GM19372 (cell line): Measurements from ENCODE around the gene GNAS.
"Not testable (repeated sequence)": the region's sequence is repeated elsewhere in the genome, so short reads cannot be mapped to it uniquely, and the experiment has no call there.

Experiments
- ATAC-seq: cut with Tn5 transposase; IDR thresholded peaks from one replicate; pipeline ENCODE4 v1.9.1; 2021; ENCODE audit warnings: mild to moderate bottlenecking, low read depth, moderate library complexity; ENCODE audit not compliant: unreplicated experiment

Gene GNAS

GRCh38 chr20:58918621-58919020 is 66.1 kb downstream of the GNAS start:
- ATAC-seq = no peak

DNA sequence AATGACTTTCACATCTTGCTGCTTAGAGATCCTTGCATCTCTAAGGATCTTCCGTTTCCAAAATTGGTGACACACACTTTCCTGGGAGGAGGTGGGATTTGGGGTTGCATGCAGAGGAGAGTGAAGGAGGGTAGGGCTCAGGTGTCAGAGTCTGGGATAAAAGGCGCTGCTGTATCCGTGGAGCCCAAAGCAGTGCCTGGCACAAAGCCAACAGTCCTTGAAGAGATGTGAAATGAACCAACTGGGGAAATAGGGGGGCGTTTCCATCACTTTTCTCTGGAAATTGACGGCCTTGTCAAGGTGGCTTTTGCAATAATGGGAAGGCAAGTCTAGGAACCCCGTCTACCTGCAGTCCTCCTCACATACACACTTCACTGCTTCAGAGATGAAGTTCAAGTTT is 69.0 kb downstream of the GNAS start:
- no peak for ATAC-seq

DNA sequence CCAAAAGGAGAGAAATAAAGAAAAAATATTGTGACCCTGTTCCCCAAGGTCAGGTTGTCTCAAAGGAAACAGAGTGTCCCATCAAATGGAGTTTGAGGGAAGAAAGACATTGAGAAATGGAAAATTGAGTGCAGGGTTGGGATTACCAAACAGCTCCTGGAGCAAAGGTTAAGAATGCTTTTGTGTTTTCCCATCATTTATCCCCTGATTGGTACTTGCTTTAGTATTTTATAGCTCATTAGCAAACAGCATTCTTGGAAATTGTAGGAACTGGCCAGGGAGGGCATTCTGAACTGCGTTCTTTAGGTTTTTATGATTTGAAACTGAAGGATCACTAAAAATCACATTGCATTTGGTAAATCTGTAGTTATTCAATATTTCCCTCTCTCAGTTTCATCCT is 69.5 kb downstream of the GNAS start:
- no peak for ATAC-seq

GRCh38 chr20:58923117-58923712 is 70.7 kb downstream of the GNAS start:
- ATAC-seq = no peak

- no peak for ATAC-seq
Measured at GRCh38 chr20:58926802-58927489, 74.4 kb downstream of the GNAS start.

DNA sequence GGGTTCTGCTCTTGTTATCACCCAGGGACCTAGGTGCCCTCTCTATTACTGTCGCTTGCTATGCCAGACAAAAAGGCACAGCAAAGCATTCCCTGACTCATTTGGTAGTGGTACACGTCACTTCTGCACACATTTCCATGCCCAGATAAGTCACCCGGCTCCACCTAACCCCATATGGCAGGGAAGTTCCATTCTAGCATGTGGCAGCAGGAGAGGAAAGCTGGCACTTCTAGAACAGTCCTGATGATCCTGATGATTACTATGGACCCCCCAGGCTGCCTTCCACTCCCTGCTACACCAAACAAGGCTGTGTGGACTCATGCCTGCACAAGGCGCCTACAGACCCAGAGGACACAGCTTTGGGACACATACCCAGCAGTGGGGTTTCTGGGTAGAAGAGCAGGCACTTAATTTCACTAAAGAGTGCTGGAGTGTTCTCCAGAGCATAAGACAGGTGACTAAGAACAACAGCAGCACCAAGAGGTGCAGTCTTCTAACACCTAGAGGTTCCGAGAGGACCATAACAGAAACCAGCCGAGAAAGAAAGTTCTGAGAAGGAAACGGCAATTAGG is 75.1 kb downstream of the GNAS start:
- no peak for ATAC-seq

DNA sequence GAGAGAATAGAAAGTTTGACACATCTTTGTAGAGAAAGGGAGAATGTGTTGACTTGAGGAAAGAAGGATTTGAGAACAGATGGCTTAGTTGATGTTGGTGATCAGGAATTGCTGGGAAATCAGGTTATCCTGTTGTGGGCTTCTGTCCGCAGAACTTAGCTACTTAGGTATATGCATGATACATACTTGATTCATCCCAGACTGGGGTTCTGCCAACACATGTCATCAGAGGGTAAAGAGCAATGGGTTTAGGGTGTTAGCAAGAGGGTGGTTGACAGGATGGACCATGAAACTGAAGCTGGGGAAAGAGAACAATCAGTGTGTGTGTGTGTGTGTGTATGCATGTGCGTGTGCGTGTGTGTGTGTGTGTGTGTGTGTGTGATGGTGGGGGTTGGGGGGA is 78.0 kb downstream of the GNAS start:
- ATAC-seq = no peak

- ATAC-seq = no peak
Measured at GRCh38 chr20:58932170-58932569, 79.7 kb downstream of the GNAS start.

DNA sequence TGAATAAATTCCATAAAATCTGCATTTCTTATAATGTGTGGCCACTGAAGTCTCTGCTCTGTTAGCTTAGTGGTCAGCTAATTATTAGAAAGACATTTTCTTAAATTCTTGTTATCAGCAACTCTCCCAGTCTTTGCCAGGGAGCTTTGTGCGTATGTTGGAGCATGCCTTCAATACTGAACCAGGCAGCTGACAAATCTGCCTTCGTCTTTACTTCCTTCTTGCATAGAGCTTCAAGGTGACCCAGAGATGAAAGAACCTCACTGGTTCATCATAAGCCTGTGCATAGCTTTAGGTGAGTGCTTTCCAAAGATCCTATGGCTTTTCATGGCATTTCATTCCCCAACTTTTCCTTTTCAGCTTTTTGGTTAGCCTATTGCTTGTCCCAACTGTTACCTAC is 85.6 kb downstream of the GNAS start:
- ATAC-seq = no peak

DNA sequence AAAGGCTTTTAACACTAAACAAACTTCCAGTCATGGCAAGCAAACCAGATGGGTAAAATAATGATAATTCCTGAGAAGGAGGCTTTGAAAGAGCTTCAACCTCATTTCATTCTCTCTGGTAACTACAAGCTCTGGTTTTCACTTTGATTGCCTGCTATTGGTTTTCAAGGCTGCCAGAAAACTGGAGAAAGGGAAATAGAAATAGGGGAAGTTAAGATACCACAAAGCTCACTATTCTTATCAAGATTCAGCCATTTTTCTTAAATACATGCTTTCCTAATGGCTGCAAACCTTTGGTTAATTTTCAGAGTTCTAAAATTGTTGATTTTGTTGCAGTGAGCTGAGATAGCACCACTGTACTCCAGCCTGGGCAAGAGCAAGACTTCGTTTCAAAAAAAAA is 86.0 kb downstream of the GNAS start:
- ATAC-seq = no peak

DNA sequence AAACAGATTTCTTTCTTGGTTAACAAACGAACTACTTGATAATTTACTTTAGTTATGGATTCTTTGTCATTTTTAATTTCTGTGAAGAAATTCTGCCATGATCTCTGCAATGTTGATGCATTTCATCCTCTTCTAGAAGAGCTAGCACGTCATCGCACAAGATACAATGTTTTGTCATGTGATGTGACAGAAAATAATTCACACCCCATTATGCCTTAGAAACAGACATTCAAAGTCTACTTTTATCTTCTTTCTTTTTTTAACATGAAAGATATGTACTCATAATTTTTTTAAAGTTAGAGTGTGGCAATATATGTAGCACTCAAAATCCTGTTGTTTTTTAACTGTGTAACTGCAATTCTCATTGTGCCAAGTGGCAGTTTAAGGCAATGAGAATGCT is 89.0 kb downstream of the GNAS start:
- ATAC-seq = no peak

DNA sequence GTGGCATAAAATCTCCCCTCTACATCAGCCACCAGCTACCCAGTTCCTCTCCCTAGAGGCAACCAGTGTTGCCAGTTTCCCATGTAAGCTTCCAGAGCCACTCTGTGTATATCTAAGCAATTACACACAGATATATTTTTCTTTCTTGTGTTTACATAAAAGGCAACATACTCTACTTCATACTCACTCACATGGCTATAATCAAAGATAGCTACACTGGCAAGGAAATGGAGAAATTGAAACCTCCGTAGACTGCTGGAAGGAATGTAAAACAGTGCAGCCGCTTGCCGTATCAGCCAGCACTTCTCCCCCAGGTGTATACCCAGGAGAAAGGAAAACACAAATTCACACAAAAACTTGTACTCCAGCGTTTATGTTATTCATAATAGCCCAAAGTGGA is 90.0 kb downstream of the GNAS start:
- no peak for ATAC-seq

- no peak for ATAC-seq
Measured at GRCh38 chr20:58944610-58945009, 92.1 kb downstream of the GNAS start.

- ATAC-seq = no peak
Measured at GRCh38 chr20:58945965-58946631, 93.6 kb downstream of the GNAS start.

DNA sequence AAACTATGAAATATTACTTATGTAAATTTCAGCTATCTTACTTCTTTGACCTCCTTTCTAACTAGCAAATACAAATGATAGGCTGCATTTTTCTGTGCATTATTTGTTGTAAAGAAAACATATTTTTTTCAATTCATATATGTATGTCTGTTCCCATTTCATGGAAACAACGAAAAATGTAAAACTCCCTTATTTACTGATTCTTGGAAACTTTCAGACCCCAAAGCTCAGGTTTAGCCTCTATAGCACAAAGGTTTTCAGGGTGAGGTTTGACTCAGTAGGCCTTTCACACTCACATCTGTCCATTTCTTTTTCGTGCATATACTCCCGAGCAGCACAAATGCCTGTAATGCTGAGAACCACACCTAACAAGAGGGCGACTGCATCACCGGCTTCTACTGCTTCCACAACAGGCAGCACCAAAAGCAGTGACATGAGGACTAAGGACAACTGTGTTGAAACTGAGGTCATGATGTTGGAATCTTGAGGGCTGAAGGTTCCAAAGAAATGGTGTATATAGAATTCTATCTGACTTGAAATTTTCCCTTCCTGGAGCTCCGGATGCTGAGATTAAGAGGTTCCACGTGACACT is 95.4 kb downstream of the GNAS start:
- ATAC-seq = not testable (repeated sequence)

DNA sequence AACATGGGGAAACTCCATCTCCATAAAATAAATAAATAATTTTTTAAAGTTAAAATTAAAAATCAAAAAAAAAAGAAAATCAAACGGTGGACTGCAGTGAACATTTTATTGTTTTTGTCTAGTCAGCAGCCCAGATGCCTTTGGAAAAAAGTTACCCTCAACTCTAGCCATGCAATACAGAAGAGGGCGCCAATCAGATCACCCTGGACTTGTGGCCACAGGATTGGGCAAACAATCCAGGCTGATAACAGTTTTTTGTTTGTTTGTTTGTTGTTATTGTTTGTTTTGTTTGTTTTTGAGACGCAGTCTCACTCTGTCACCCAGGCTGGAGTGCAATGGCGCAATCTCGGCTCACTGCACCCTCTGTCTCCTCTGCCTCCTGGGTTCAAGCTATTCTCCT is 98.1 kb downstream of the GNAS start:
- ATAC-seq = no peak

- no peak for ATAC-seq
Measured at GRCh38 chr20:58953050-58953449, 100.5 kb downstream of the GNAS start.

- no peak for ATAC-seq
Measured at GRCh38 chr20:58956078-58956477, 103.6 kb downstream of the GNAS start.

DNA sequence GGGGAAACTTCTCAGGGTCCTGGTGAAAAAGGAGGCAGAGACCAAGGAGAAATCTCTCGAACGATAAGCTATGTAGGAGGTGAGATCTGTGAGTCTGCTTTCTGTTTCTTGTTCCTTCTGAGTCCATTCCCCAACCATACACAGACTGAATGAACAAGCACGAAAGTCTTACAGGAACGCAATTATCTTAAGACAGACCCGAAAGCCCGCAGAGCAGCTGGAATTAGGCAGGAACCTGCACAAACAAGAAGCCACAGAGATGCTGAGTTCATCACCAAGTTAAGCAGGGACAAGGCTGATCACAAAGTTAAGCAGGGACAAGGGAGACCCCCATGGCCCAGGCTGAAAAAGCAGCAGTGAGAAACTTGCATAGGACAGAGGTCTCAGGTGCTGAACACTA is 107.1 kb downstream of the GNAS start:
- ATAC-seq = no peak
